ENCODE results near the gene TBCA.
"Not testable (repeated sequence)": the region's sequence is repeated elsewhere in the genome, so short reads cannot be mapped to it uniquely, and the experiment has no call there.

Gene TBCA

GRCh38 chr5:77709340-77709739 is 66.8 kb downstream of the TBCA start:
- no peaks in the 10 kb centered on the region for H3K27me3 Mint-ChIP-seq
- no peak for ATAC-seq

GRCh38 chr5:77707791-77708190 is 68.3 kb downstream of the TBCA start:
- Mint-ChIP-seq H3K27me3 (no peaks in the 10 kb centered on the region), H3K9me3 (no peaks in the 10 kb centered on the region), H3K4me3 (no peak overlapping the region), H3K36me3 (ENCODE audit: low read depth) (peaks cover 31% of the 10 kb centered on the region), H3K4me1 (no peaks in the 10 kb centered on the region), H3K27ac (no peak overlapping the region)
- DNase-seq (no peak), ATAC-seq (no peak)

More at GRCh38 chr5:77709340-77709739, 66.8 kb downstream of the TBCA start:
- Mint-ChIP-seq H3K4me1 (no peaks in the 10 kb centered on the region), H3K4me3 (no peak overlapping the region), H3K9me3 (no peaks in the 10 kb centered on the region), H3K27ac (no peak overlapping the region), H3K36me3 (ENCODE audit: low read depth) (peaks cover 21% of the 10 kb centered on the region)
- DNase-seq = no peak

GRCh38 chr5:77699569-77699968 is 76.6 kb downstream of the TBCA start:
- peaks cover 73% of the 10 kb centered on the region for H3K36me3 Mint-ChIP-seq (ENCODE audit: low read depth)
- H3K27me3 Mint-ChIP-seq, H3K27ac Mint-ChIP-seq, DNase-seq, ATAC-seq, H3K4me3 Mint-ChIP-seq, H3K9me3 Mint-ChIP-seq: not testable (repeated sequence)
- peaks cover 28% of the 10 kb centered on the region for H3K4me1 Mint-ChIP-seq

- H3K27me3 Mint-ChIP-seq = no peaks in the 10 kb centered on the region
- ATAC-seq (no peak), DNase-seq (no peak)
- peaks cover 28% of the 10 kb centered on the region for H3K4me1 Mint-ChIP-seq
- H3K36me3 Mint-ChIP-seq (ENCODE audit: low read depth) = peaks cover 70% of the 10 kb centered on the region
- H3K4me3 Mint-ChIP-seq = no peak overlapping the region
- H3K9me3 Mint-ChIP-seq = peaks cover 8% of the 10 kb centered on the region
- H3K27ac Mint-ChIP-seq = no peak overlapping the region
Observed at GRCh38 chr5:77698920-77699319, 77.2 kb downstream of the TBCA start.

GRCh38 chr5:77697692-77698091 is 78.4 kb downstream of the TBCA start:
- ATAC-seq = no peak
- peaks cover 68% of the 10 kb centered on the region for H3K36me3 Mint-ChIP-seq (ENCODE audit: low read depth)
- no peak overlapping the region for H3K27ac Mint-ChIP-seq
- peaks cover 8% of the 10 kb centered on the region for H3K9me3 Mint-ChIP-seq
- no peak overlapping the region for H3K4me3 Mint-ChIP-seq
- no peaks in the 10 kb centered on the region for H3K27me3 Mint-ChIP-seq
- peaks cover 28% of the 10 kb centered on the region for H3K4me1 Mint-ChIP-seq
- no peak for DNase-seq

- Mint-ChIP-seq H3K9me3 (peaks cover 8% of the 10 kb centered on the region), H3K4me1 (peaks cover 28% of the 10 kb centered on the region), H3K27me3 (no peaks in the 10 kb centered on the region), H3K27ac (no peak overlapping the region), H3K4me3 (no peak overlapping the region), H3K36me3 (ENCODE audit: low read depth) (peaks cover 67% of the 10 kb centered on the region)
- DNase-seq = no peak
- ATAC-seq = no peak
Observed at GRCh38 chr5:77696120-77696519, 80.0 kb downstream of the TBCA start.

GRCh38 chr5:77693913-77694312 is 82.2 kb downstream of the TBCA start:
- H3K9me3 Mint-ChIP-seq = peaks cover 8% of the 10 kb centered on the region
- peaks cover 60% of the 10 kb centered on the region for H3K36me3 Mint-ChIP-seq (ENCODE audit: low read depth)
- no peaks in the 10 kb centered on the region for H3K27me3 Mint-ChIP-seq
- DNase-seq = no peak
- H3K4me3 Mint-ChIP-seq = no peak overlapping the region
- ATAC-seq = no peak
- peaks cover 14% of the 10 kb centered on the region for H3K4me1 Mint-ChIP-seq
- no peak overlapping the region for H3K27ac Mint-ChIP-seq

- H3K27me3 Mint-ChIP-seq = peaks cover 5% of the 10 kb centered on the region
- H3K9me3 Mint-ChIP-seq = peaks cover 6% of the 10 kb centered on the region
- no peak overlapping the region for H3K4me3 Mint-ChIP-seq
- no peak overlapping the region for H3K27ac Mint-ChIP-seq
- no peaks in the 10 kb centered on the region for H3K4me1 Mint-ChIP-seq
- ATAC-seq = no peak
- H3K36me3 Mint-ChIP-seq (ENCODE audit: low read depth) = peaks cover 6% of the 10 kb centered on the region
- DNase-seq = no peak
Observed at GRCh38 chr5:77683171-77683732, 92.9 kb downstream of the TBCA start.

- no peaks in the 10 kb centered on the region for H3K4me1 Mint-ChIP-seq
Observed at GRCh38 chr5:77670526-77670925, 105.6 kb downstream of the TBCA start.

GRCh38 chr5:77669677-77670076 is 106.5 kb downstream of the TBCA start:
- H3K4me1 Mint-ChIP-seq = no peaks in the 10 kb centered on the region
- peaks cover 18% of the 10 kb centered on the region for H3K27me3 Mint-ChIP-seq
- H3K4me3 Mint-ChIP-seq = no peak overlapping the region
- ATAC-seq = no peak
- DNase-seq = no peak
- H3K27ac Mint-ChIP-seq = no peak overlapping the region
- H3K36me3 Mint-ChIP-seq (ENCODE audit: low read depth) = no peaks in the 10 kb centered on the region
- peaks cover 4% of the 10 kb centered on the region for H3K9me3 Mint-ChIP-seq

More at GRCh38 chr5:77670526-77670925, 105.6 kb downstream of the TBCA start:
- no peaks in the 10 kb centered on the region for H3K36me3 Mint-ChIP-seq (ENCODE audit: low read depth)
- ATAC-seq = no peak
- H3K4me3 Mint-ChIP-seq = no peak overlapping the region
- no peak overlapping the region for H3K27ac Mint-ChIP-seq
- H3K27me3 Mint-ChIP-seq = peaks cover 21% of the 10 kb centered on the region
- DNase-seq = no peak
- peaks cover 8% of the 10 kb centered on the region for H3K9me3 Mint-ChIP-seq

- Mint-ChIP-seq H3K4me1 (peaks cover 11% of the 10 kb centered on the region), H3K27ac (no peak overlapping the region), H3K27me3 (peaks cover 15% of the 10 kb centered on the region), H3K4me3 (no peak overlapping the region), H3K9me3 (no peaks in the 10 kb centered on the region), H3K36me3 (ENCODE audit: low read depth) (no peaks in the 10 kb centered on the region)
- no peak for ATAC-seq
- DNase-seq = no peak
Observed at GRCh38 chr5:77663090-77663863, 112.9 kb downstream of the TBCA start.

- DNase-seq = no peak
- Mint-ChIP-seq H3K9me3 (no peaks in the 10 kb centered on the region), H3K4me3 (no peak overlapping the region), H3K27me3 (peaks cover 19% of the 10 kb centered on the region), H3K36me3 (ENCODE audit: low read depth) (no peaks in the 10 kb centered on the region), H3K27ac (no peak overlapping the region), H3K4me1 (peaks cover 11% of the 10 kb centered on the region)
- ATAC-seq = peak; percentile 54
Observed at GRCh38 chr5:77662635-77663034, 113.5 kb downstream of the TBCA start.

GRCh38 chr5:77658662-77659061 is 117.5 kb downstream of the TBCA start:
- no peak overlapping the region for H3K27ac Mint-ChIP-seq
- H3K27me3 Mint-ChIP-seq = peaks cover 40% of the 10 kb centered on the region
- peaks cover 11% of the 10 kb centered on the region for H3K4me1 Mint-ChIP-seq
- no peaks in the 10 kb centered on the region for H3K36me3 Mint-ChIP-seq (ENCODE audit: low read depth)
- no peak overlapping the region for H3K4me3 Mint-ChIP-seq
- H3K9me3 Mint-ChIP-seq = no peaks in the 10 kb centered on the region
- no peak for DNase-seq
- ATAC-seq = no peak

GRCh38 chr5:77651343-77651742 is 124.8 kb downstream of the TBCA start:
- Mint-ChIP-seq H3K9me3 (no peaks in the 10 kb centered on the region), H3K4me1 (no peaks in the 10 kb centered on the region), H3K27ac (no peak overlapping the region), H3K27me3 (peaks cover 58% of the 10 kb centered on the region), H3K36me3 (ENCODE audit: low read depth) (no peaks in the 10 kb centered on the region), H3K4me3 (no peak overlapping the region)
- ATAC-seq = no peak
- DNase-seq = no peak

- Mint-ChIP-seq H3K27ac (no peak overlapping the region), H3K9me3 (no peaks in the 10 kb centered on the region), H3K27me3 (peaks cover 59% of the 10 kb centered on the region), H3K4me3 (no peak overlapping the region), H3K4me1 (peaks cover 2% of the 10 kb centered on the region), H3K36me3 (ENCODE audit: low read depth) (no peaks in the 10 kb centered on the region)
- ATAC-seq (no peak), DNase-seq (no peak)
Observed at GRCh38 chr5:77650686-77651085, 125.5 kb downstream of the TBCA start.

Measured in activated naive CD8-positive, alpha-beta T cell treated with anti-CD3 and anti-CD28 coated beads, Interleukin-2, amount 50 U/mL, for 24 hours (primary cell).